ENCODE results near the gene CACNA2D4. TPM values are rescaled to one million over a fixed set of nuclear protein-coding genes. Genes with fewer than 3 reads are reported as not detected.

The CACNA2D4 gene
- total and polyA plus RNA-seq, 2 of the 13 experiments (the other 11 are each of a cell fraction or from before 2014, with no cell fraction given), result 14.2 to 136 TPM

DNA sequence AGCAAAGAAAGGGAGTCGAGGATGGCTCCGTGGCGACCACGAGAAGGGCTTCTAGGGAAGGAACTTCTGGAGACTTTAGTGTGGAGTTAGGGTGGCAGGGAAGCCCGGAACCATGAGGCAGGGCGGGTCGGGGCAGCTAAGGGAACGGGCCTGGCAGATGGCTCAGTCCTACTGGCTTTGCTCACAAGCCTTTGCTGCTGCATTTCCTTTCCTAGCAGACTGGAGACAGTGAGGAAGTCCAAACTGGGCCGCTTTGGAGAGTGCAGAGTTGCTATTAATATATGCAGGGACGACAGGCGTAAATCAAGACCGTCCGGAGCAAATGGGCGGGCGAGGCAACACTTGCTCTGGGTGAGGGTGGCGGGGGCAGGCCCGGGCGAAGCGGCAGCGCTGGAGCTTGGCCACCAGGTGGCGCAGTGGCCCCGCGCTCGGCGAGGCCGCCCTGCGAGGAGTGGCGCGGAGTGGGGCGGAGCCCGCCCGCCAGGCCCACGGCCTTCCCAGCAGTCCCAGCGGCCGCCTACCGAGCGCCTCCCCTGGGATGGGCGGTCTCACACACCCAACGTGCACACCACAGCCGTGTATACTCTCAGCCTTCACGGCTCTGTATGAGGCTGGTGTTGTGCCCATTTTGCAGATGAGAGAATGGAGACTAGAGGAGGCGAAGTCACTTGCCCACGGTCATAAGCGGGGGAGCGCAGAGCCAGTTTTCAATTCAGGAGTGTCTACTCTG is 122.5 kb downstream of the CACNA2D4 start (continued):
- no peak for TF ChIP-seq RBM39 (IDR thresholded peaks at IDR 0.05; ENCODE audit: low read depth, low read length, poor library complexity, severe bottlenecking)
- TF ChIP-seq EP300 (IDR thresholded peaks at IDR 0.05; ENCODE audit: low read depth in 2 of 2, low read length in 2 of 2), result no peak
- no peak for TF ChIP-seq EP300 (CRISPR knock-in tag; IDR thresholded peaks at IDR 0.05; ENCODE audit: borderline replicate concordance)
- TF ChIP-seq, protein P1, sequence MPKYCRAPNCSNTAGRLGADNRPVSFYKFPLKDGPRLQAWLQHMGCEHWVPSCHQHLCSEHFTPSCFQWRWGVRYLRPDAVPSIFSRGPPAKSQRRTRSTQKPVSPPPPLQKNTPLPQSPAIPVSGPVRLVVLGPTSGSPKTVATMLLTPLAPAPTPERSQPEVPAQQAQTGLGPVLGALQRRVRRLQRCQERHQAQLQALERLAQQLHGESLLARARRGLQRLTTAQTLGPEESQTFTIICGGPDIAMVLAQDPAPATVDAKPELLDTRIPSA (CRISPR knock-in tag; IDR thresholded peaks at IDR 0.05; ENCODE audit: borderline replicate concordance), result no peak
- TF ChIP-seq, protein P2, sequence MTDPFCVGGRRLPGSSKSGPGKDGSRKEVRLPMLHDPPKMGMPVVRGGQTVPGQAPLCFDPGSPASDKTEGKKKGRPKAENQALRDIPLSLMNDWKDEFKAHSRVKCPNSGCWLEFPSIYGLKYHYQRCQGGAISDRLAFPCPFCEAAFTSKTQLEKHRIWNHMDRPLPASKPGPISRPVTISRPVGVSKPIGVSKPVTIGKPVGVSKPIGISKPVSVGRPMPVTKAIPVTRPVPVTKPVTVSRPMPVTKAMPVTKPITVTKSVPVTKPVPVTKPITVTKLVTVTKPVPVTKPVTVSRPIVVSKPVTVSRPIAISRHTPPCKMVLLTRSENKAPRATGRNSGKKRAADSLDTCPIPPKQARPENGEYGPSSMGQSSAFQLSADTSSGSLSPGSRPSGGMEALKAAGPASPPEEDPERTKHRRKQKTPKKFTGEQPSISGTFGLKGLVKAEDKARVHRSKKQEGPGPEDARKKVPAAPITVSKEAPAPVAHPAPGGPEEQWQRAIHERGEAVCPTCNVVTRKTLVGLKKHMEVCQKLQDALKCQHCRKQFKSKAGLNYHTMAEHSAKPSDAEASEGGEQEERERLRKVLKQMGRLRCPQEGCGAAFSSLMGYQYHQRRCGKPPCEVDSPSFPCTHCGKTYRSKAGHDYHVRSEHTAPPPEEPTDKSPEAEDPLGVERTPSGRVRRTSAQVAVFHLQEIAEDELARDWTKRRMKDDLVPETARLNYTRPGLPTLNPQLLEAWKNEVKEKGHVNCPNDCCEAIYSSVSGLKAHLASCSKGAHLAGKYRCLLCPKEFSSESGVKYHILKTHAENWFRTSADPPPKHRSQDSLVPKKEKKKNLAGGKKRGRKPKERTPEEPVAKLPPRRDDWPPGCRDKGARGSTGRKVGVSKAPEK (CRISPR knock-in tag; IDR thresholded peaks at IDR 0.05; ENCODE audit: borderline replicate concordance), result no peak
- TF ChIP-seq ZNF143 (CRISPR knock-in tag; IDR thresholded peaks at IDR 0.05), result peak; percentile 88
- TF ChIP-seq SOX5 (CRISPR knock-in tag; IDR thresholded peaks at IDR 0.05; ENCODE audit: borderline replicate concordance), result no peak
- TF ChIP-seq, protein P3, sequence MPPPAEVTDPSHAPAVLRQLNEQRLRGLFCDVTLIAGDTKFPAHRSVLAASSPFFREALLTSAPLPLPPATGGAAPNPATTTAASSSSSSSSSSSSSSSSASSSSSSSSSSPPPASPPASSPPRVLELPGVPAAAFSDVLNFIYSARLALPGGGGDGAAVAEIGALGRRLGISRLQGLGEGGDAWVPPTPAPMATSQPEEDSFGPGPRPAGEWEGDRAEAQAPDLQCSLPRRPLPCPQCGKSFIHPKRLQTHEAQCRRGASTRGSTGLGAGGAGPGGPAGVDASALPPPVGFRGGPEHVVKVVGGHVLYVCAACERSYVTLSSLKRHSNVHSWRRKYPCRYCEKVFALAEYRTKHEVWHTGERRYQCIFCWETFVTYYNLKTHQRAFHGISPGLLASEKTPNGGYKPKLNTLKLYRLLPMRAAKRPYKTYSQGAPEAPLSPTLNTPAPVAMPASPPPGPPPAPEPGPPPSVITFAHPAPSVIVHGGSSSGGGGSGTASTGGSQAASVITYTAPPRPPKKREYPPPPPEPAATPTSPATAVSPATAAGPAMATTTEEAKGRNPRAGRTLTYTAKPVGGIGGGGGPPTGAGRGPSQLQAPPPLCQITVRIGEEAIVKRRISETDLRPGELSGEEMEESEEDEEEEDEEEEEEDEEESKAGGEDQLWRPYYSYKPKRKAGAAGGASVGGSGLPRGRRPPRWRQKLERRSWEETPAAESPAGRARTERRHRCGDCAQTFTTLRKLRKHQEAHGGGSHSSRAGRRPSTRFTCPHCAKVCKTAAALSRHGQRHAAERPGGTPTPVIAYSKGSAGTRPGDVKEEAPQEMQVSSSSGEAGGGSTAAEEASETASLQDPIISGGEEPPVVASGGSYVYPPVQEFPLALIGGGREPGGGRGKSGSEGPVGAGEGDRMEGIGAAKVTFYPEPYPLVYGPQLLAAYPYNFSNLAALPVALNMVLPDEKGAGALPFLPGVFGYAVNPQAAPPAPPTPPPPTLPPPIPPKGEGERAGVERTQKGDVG (CRISPR knock-in tag; IDR thresholded peaks at IDR 0.05; ENCODE audit: borderline replicate concordance), result no peak
- TF ChIP-seq ZNF563 (CRISPR knock-in tag; IDR thresholded peaks at IDR 0.05), result no peak; the same call in 1 of the 2 replicates
- no peak for TF ChIP-seq PHF8 (CRISPR knock-in tag; IDR thresholded peaks at IDR 0.05)
- no peak for TF ChIP-seq MEF2D (CRISPR knock-in tag; IDR thresholded peaks at IDR 0.05)
- no peak for TF ChIP-seq SMAD9 (CRISPR knock-in tag; IDR thresholded peaks at IDR 0.05)
- no peak for TF ChIP-seq CEBPG (CRISPR knock-in tag; IDR thresholded peaks at IDR 0.05)
- peak; percentile 97 for TF ChIP-seq AKAP8 (CRISPR knock-in tag; IDR thresholded peaks at IDR 0.05)
- no peak for TF ChIP-seq PTBP1 (IDR thresholded peaks at IDR 0.05; ENCODE audit: low read depth, low read length, poor library complexity, severe bottlenecking)
- TF ChIP-seq RXRA (CRISPR knock-in tag; IDR thresholded peaks at IDR 0.05), result no peak
- TF ChIP-seq RARA (CRISPR knock-in tag; IDR thresholded peaks at IDR 0.05), result no peak
- TF ChIP-seq, protein P4, sequence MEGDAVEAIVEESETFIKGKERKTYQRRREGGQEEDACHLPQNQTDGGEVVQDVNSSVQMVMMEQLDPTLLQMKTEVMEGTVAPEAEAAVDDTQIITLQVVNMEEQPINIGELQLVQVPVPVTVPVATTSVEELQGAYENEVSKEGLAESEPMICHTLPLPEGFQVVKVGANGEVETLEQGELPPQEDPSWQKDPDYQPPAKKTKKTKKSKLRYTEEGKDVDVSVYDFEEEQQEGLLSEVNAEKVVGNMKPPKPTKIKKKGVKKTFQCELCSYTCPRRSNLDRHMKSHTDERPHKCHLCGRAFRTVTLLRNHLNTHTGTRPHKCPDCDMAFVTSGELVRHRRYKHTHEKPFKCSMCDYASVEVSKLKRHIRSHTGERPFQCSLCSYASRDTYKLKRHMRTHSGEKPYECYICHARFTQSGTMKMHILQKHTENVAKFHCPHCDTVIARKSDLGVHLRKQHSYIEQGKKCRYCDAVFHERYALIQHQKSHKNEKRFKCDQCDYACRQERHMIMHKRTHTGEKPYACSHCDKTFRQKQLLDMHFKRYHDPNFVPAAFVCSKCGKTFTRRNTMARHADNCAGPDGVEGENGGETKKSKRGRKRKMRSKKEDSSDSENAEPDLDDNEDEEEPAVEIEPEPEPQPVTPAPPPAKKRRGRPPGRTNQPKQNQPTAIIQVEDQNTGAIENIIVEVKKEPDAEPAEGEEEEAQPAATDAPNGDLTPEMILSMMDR (CRISPR knock-in tag; IDR thresholded peaks at IDR 0.05), result peak; percentile 91
- TF ChIP-seq, protein P5, sequence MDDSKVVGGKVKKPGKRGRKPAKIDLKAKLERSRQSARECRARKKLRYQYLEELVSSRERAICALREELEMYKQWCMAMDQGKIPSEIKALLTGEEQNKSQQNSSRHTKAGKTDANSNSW (CRISPR knock-in tag; IDR thresholded peaks at IDR 0.05; ENCODE audit: borderline replicate concordance), result no peak
- TF ChIP-seq THAP11 (CRISPR knock-in tag; IDR thresholded peaks at IDR 0.05), result peak; percentile 67
- no peak for TF ChIP-seq RBM22 (optimal IDR thresholded peaks at IDR 0.05; ENCODE audit: low read length)
- no peak for TF ChIP-seq ZFP41 (CRISPR knock-in tag; IDR thresholded peaks at IDR 0.05; ENCODE audit: borderline replicate concordance)
